Activated CD4-positive, alpha-beta T cell treated with anti-CD3 and anti-CD28 coated beads, Interleukin-2, amount 50 U/mL, for 4 hours (primary cell): ENCODE measurements around the gene MYL5.
"Not testable (repeated sequence)": the region's sequence is repeated elsewhere in the genome, so short reads cannot be mapped to it uniquely, and the experiment has no call there.

ENCODE experiments used
- DNase-seq, 2 experiments: peaks; one replicate each; pipeline ENCODE4 v3.0.0-alpha.2; 2020

The MYL5 gene

DNA sequence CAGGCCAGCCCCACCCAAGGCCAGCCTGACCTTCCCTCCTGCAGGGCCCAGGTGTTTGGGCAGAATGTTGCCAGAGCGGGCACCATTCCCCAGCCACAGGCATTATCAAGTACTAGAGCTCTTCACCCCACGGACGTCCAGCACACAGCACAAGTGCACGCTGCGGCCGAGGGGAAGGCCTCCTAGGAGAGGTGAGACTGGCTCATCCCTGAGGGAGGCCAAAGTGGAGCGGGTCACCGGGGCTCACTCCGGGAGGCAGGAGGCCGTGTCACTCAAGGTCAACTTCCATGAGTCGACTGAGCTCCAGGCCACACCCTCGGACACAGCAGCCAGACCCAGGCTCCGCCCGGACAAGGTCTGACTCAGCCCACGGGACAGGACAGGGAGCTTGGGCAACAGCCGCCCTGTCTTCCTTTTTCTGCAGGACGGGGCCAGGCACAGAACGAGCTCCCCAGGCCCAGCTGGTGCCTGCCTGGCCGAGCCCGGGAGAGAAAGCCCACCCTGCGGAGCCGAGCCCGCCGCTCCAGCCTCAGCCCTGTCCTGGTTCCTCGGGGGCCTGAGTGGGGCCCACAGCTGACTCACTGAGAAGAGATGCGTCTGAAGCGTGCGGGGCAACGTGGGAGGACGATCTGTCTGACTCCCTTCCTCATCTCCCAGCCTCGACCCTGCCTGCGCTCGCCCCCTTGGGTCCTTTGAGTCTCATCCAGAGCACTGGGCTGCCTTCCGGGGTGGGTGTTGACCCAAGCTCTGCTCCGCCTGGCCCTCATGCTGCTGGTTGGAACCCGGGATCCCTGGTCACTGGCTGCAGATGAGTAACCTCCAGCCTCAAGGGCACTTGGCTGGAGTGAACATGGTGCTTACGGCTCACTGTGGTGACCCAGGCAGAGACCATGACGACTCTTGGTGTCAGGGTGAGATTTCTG, 13.0 kb downstream of the MYL5 start:
- DNase-seq: no peak

DNA sequence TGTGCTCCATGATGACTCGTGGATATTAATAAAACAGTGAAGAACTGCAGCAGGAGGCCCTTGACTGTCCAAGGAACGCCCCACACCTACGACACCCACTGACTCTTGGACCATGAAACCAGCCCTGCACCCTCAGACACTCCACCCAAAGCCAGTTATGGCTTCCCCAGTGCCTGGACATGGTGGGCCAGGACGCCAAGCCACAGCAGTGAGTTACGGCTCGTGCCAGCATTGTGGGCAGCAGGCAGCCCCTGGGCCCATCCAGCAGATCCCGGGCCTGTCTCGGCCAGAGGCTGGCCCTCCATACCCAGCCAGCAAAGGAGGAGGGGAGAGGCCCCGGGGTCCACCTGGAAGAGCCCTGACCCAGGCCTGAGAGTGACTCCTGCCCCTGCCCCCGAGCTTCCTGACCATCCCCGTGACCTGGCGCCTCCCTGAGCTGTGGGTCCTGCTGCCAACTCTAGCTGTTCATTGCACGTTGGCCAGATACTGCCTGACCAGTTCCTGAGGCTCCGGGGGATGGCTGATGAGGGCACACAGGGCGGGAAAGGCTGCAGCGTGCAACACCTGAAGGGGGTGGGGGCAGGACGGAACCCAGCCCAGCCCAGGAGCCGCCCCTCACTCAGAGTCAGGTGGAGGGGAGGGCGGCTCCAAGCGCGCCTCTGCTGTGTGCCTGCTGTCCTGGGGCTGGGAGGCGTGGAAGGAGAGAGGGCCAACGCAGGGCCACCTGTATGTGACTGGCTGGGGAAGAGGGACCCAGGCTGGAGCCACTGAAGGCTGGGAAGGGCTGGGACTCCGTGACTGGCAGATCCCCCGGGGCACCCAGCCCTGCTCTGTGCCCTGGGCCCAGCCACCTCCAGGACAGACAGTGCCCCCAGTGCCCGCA, 13.9 kb downstream of the MYL5 start:
- DNase-seq: no peak

DNA sequence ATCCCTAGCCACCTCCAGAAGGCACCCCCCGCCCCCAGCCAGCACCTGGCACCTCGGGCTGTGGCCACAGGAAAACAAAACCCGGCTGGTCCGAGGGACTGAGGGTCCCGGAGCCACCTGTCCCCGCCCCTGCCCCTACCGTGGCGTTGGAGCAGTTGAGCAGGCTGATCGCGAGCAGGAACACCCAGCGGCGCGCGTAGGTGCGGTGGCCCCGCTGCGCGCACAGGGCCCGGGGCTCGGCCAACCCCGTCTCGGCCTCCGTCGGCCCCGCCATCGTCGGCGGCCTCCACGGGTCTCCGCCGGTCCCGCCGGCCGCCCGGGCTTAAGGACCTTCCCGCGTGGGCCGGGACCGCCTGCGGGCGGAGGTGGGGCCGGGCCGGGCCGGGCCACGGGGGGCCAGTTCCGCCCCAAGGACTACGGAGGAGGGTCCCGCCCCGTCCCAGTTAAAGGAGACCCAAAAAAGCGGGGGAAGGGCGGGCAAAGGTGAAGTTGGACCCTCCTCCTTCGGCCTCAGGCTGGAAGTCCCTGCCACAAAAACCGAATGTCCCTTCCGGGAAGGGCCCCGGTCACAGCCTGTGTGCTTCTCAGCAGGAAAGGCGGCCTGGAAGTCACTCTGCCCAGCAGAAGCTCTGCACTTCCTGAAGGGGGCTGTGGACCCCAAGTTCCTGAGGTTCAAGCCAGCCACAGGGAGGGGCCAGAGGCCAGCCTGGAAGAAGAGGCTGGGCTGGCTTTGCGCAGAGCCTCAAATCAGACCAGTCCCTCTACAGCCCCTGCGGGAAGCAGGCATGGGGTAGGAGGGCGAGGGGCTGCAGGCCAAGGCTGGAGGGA, 14.7 kb downstream of the MYL5 start, which contains the start of gene SLC49A3:
Gene SLC49A3 (minus strand): TSS at position 298 of the 828 bp plus-strand sequence. CDS start 24 bp downstream, at position 274.
- DNase-seq: no peak

DNA sequence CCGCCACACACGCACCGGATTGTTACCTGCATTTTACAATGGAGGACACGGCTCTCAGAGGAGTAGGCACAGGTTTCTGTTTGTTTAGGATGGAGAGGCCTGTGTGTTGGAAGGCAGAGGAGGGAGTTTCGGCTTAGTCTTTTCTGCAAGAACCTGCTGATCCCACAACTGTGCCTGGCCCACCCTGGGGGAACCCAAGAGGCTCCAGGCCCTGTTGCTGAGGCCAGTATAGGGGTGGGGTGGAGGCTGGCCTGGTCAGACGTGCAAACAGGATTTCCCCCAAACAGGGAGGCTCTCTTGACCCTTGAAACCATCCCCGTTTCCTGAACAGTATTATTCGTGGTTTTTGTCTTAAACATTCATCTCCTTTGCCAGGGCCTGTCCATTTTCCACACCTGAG, 15.4 kb downstream of the MYL5 start:
- DNase-seq: no peak

GRCh38 chr4:692771-693554, 18.6 kb downstream of the MYL5 start:
- DNase-seq: no peak

GRCh38 chr4:694341-694940, 20.1 kb downstream of the MYL5 start:
- not testable (repeated sequence) for DNase-seq

DNA sequence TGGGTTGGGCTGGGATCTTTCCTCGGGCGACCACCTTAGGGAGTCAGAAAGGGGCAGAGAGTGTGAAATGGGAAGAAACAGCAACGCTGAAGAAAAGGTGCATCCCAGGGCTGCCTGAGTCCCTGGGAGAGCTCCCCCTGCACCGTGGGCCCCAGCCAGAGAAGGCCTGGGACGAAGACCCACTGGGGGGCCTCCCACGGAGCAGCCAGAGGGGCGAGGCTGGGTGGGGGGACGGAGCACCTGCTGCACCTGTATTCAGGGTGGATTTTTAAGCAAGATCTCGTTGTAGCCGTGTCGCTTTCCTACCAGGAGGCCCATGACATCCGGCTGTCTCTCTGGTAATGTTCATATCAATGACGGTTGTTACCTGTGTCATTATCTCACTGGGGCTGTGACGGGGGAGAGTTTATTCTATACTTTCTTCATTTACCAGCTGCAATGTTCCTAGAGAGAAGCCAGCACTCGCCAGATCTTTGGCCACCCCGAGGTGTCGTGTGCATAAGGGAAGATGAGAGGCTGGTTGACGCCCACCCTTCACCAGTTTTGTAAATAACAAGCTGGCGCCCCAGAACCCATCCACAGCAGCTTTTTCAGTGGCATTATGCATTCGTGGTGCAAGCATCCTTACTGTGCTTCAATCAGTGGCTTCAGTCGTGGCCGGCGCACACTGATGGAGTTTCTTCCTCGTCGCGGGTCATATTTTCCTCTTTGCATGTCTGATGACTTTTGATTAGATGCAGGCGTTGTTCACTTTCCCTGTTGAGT, 25.7 kb downstream of the MYL5 start:
- DNase-seq: no peak

DNA sequence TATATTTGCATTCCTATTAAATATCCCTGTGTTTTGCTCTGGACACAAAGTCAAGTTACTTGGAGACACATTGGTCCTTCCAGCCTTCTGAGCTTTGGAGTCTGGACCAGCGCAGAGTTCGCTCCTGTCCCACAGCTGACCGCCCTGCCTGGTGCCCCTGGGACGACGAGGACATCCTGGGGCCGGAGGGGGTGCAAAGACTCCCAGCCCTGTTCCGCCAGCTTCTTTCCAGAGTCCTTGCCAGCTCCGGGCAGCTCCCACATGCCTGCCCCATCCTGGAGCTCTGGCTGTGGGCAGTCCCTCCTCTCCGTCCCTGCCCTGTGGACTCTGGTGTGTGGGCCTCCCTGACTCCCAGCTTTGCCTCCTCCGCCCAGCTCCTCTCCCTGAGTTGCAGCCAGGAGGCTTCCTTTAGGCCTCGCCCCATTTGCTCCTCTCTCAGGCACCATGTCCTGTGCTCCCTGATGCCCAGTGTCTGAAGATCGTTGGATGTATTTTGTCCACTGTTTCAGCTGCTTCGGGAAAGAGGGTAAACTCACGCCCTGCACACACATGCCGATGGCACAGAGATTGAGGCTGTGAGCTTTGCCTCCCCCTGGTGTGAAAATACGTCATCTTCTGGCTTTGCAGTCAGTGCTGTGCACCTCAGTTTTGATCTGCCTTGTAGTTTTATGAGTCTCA, 26.4 kb downstream of the MYL5 start:
- no peak for DNase-seq

DNA sequence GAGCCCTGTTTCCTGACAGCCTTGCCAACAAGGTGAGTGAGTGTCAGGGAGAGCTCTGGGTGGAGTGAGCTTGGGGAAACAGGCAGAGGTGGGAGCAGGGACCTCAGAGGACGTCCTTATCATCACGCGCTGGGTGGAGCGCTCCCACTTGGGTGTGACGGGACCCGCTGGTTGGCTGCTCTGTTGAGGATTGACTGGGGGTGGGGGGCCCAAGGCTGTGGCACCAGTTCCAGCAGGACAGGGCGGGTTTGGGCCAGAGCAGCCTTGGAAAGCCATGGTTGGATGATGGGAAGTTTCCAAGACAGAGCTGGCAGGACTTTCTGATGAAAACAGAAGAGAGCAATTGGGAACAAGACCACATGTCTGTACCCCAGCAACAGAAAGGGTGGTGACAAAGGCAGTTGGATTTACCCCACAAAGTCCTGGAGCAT, 28.3 kb downstream of the MYL5 start:
- no peak for DNase-seq

- DNase-seq: no peak
These were observed 29.2 kb downstream of the MYL5 start for GRCh38 chr4:703336-704197.

GRCh38 chr4:704198-704891, 30.0 kb downstream of the MYL5 start:
- no peak for DNase-seq

GRCh38 chr4:704971-705277, 30.6 kb downstream of the MYL5 start:
- DNase-seq: no peak

DNA sequence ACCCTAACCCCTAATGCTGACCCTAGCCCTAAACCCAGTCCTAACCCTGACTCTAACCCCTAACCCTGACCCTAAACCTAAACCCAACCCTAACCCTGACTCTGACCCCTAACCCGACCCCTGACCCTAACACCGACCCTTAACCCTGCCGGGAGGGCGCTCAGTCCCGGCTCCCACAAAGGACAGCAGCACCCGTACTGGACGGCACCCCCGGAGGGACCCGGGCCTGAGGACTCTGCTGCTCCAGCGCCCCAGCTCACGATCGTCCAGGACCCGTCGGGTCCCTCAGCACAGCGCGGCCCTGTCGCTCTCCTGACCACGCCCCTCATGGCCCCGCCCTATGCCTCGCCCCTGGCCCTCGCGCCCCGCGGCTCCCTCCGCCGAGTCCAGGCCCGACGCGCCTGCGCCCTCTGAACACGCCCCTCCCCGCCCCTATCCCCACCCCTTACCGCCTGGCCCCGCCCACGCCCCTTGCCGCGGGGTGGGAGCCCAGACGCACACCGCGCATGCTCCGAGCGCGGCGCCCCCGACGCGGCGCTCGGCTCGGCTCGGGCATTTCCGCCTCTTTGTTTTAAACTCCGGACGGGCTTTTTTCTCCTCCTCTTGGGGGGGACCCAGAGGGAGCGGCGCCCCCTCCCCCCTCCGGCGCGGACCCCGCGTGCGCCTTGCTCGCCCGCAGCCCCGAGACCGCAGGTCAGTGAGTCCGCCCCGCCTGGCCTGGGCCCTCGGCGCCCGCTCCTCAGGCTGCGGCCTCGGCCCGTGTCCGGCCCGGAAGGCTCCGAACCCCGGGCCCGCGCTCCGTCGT, 31.1 kb downstream of the MYL5 start, which contains the start of gene PCGF3:
Gene PCGF3 (plus strand): TSS at position 555 of the 805 bp plus-strand sequence. CDS start 27,849 bp downstream, outside the sequence.
- peak; percentile 96 for DNase-seq

GRCh38 chr4:706083-706633, 31.8 kb downstream of the MYL5 start:
- DNase-seq: not testable (repeated sequence)

DNA sequence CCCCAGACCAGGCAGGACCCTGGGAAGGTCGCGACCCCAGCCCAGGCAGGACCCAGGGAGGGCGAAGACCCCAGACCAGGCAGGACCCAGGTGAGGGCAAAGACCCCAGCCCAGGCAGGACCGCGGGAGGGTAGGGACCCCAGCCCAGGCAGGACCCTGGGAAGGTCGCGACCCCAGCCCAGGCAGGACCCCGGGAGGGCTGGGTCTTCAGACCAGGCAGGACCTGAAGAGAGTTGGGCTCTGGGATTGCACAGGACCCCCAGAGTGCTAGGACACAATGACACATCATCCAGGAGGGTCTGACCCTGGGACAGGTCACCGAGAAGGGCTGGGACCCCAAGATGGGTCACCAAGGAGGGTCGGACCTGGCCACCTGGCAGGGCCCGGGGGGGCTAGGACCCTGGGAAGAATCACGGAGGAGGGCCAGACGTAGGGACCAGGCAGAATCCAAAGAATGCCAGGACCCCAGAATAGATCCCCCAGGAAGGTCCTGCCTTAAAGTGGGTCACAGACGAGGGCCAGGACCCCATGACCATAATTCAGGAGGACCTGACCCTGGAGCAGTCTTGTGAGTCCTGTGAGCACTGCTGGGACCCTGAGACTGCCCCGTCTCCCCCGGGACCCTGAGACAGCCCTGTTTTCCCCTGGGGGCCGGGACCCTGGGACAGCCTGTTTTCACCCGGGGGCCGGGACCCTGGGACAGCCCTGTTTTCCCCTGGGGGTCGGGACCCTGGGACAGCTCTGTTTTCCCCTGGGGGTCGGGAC, 32.7 kb downstream of the MYL5 start:
- DNase-seq: no peak

- no peak for DNase-seq
These were observed 33.7 kb downstream of the MYL5 start for GRCh38 chr4:707929-708630.
